K562 (cell line): ENCODE results near the gene FBN3. TPM values are rescaled to one million over a fixed set of nuclear protein-coding genes. Genes with fewer than 3 reads are reported as not detected.

Source experiments
- BCL6 ChIP-seq: fragments of 250-450 bp; sonication (Bioruptor Pico); IDR thresholded peaks from 2 replicates; pipeline ENCODE4 v1.4.0; 2020
- FOXP1 ChIP-seq: sonication (generic); formaldehyde crosslinking; IDR thresholded peaks from 2 replicates; pipeline ENCODE4 v1.8.0; 2022; ENCODE audit warnings: mild to moderate bottlenecking, missing genetic modification reagents
- GABPB2 ChIP-seq: fragments of 250-450 bp; sonication (Bioruptor Pico); conservative IDR thresholded peaks from 2 replicates; pipeline ENCODE4 v1.5.1; 2021; ENCODE audit warnings: mild to moderate bottlenecking
- MAFK ChIP-seq: IDR thresholded peaks from 2 replicates; pipeline ENCODE4 v1.6.1; 2011; ENCODE audit warnings: low read length, improper control_type of control experiment
- PTBP1 ChIP-seq: fragments of 200-400 bp; formaldehyde crosslinking; IDR thresholded peaks from 2 replicates; pipeline ENCODE4 v1.6.1; 2017; ENCODE audit warnings: low read depth, low read length
- PTTG1 ChIP-seq: fragments of 450-650 bp; IDR thresholded peaks from 2 replicates; pipeline ENCODE4 v1.6.1; 2016; ENCODE audit warnings: low read depth, mild to moderate bottlenecking, missing genetic modification characterization, missing compliant biosample characterization
- RBM22 ChIP-seq: fragments of 200-400 bp; formaldehyde crosslinking; IDR thresholded peaks from 2 replicates; pipeline ENCODE4 v1.6.1; 2018; ENCODE audit warnings: low read length, low read depth; ENCODE audit not compliant: poor library complexity, severe bottlenecking
- SAP30 ChIP-seq: fragments of 200-600 bp; sonication (generic); IDR thresholded peaks from 2 replicates; pipeline ENCODE4 v1.6.1; 2012; ENCODE audit warnings: borderline replicate concordance, low read depth, mild to moderate bottlenecking, moderate library complexity, low read length, control low read depth, inconsistent platforms; ENCODE audit not compliant: insufficient read depth, poor library complexity, severe bottlenecking
- SMAD3 ChIP-seq: fragments of 450-650 bp; formaldehyde crosslinking; conservative IDR thresholded peaks from 2 replicates; pipeline ENCODE4 v1.4.0; 2020; ENCODE audit warnings: mild to moderate bottlenecking
- SRSF9 ChIP-seq: fragments of 200-400 bp; formaldehyde crosslinking; IDR thresholded peaks from 2 replicates; pipeline ENCODE4 v1.6.1; 2017; ENCODE audit warnings: low read depth, low read length, borderline replicate concordance
- TOE1 ChIP-seq, 2 experiments: fragments of 450-650 bp in 1 of 2; sonication (generic) in 1 of 2; formaldehyde crosslinking in 1 of 2; IDR thresholded peaks; 2 replicates each; pipeline versions ENCODE4 v1.7.1 to v1.8.0; 2016 to 2022; ENCODE audit warnings: borderline replicate concordance in 2 of 2, mild to moderate bottlenecking in 2 of 2, antibody characterized with exemption in 1 of 2, inconsistent platforms in 1 of 2, low read depth in 1 of 2, missing genetic modification reagents in 1 of 2, moderate library complexity in 1 of 2
- ZKSCAN8 ChIP-seq: fragments of 200-800 bp; sonication (Bioruptor generic); IDR thresholded peaks from 2 replicates; pipeline ENCODE4 v1.6.1; 2016; ENCODE audit warnings: missing genetic modification characterization, missing compliant biosample characterization
- ZNF121 ChIP-seq: sonication (generic); formaldehyde crosslinking; conservative IDR thresholded peaks from 2 replicates; pipeline ENCODE4 v1.8.0; 2022; ENCODE audit warnings: missing genetic modification reagents
- ZNF174 ChIP-seq: fragments of 250-450 bp; sonication (Bioruptor Pico); IDR thresholded peaks from 2 replicates; pipeline ENCODE4 v1.4.0; 2020; ENCODE audit warnings: mild to moderate bottlenecking
- ZNF384 ChIP-seq: IDR thresholded peaks from 2 replicates; pipeline ENCODE4 v1.6.1; 2012; ENCODE audit warnings: low read depth, low read length, improper control_type of control experiment
- ZNF57 ChIP-seq: fragments of 450-650 bp; formaldehyde crosslinking; IDR thresholded peaks from 2 replicates; pipeline ENCODE4 v1.4.0; 2020; ENCODE audit warnings: mild to moderate bottlenecking, moderate library complexity
- ZNF668 ChIP-seq: fragments of 250-450 bp; sonication (Bioruptor Pico); IDR thresholded peaks from 2 replicates; pipeline ENCODE4 v1.8.0; 2022; ENCODE audit warnings: mild to moderate bottlenecking, inconsistent platforms
- ZNF699 ChIP-seq: fragments of 250-450 bp; sonication (Bioruptor Pico); IDR thresholded peaks from 2 replicates; pipeline ENCODE4 v1.8.0; 2021; ENCODE audit warnings: mild to moderate bottlenecking, moderate library complexity; ENCODE audit not compliant: insufficient replicate concordance
- polyA plus RNA-seq, 8 experiments: library from polyadenylated mRNA; depleted of rRNA in 4 of 8; stranded (reverse) in 5 of 8; unstranded in 3 of 8; fragments of >200 nt; fragmentation: Nextera tagmentation in 2 of 8; fragmentation: Illumina TruSeq in 1 of 8; extraction: Ambion mirVana in 2 of 8; extraction: Trizol in 1 of 8; gene quantifications; 2 replicates each; pipeline versions ENCODE4 v1.2.1 to v1.2.3, GENCODE V29; 2011 to 2014; ENCODE audit warnings: inconsistent platforms in 1 of 8, missing spikeins in 1 of 8
- total RNA-seq, 7 experiments: library from RNA; depleted of rRNA in 6 of 7; stranded (reverse); fragments of >200 nt in 6 of 7; fragmentation: Illumina TruSeq in 2 of 7; extraction: Trizol in 2 of 7; gene quantifications; 2 replicates each; pipeline versions ENCODE4 v1.2.1 to v1.2.3, GENCODE V29; 2011 to 2021; ENCODE audit warnings: low replicate concordance in 1 of 7
- TF ChIP-seq, protein P1 (sequence below): fragments of 450-650 bp; conservative IDR thresholded peaks from 2 replicates; pipeline ENCODE4 v1.6.1; 2016; ENCODE audit warnings: missing genetic modification characterization, low read depth, mild to moderate bottlenecking, control low read depth, missing compliant biosample characterization
- TF ChIP-seq, protein P2 (sequence below): sonication (generic); formaldehyde crosslinking; IDR thresholded peaks from 2 replicates; pipeline ENCODE4 v1.4.0; 2020; ENCODE audit warnings: mild to moderate bottlenecking, missing genetic modification reagents
- TF ChIP-seq, protein P3 (sequence below): fragments of 450-650 bp; formaldehyde crosslinking; IDR thresholded peaks from 2 replicates; pipeline ENCODE4 v1.4.0; 2022; ENCODE audit warnings: missing genetic modification characterization
- TF ChIP-seq, protein P4 (sequence below): fragments of 450-650 bp; IDR thresholded peaks from 2 replicates; pipeline ENCODE4 v1.6.1; 2016

Gene FBN3
- total and polyA plus RNA-seq, 9 of the 15 experiments (the other 6 are each of a cell fraction or from before 2014, with no cell fraction given), result under 0.01 to 0.29 (median 0.01) TPM; not detected in 4

DNA sequence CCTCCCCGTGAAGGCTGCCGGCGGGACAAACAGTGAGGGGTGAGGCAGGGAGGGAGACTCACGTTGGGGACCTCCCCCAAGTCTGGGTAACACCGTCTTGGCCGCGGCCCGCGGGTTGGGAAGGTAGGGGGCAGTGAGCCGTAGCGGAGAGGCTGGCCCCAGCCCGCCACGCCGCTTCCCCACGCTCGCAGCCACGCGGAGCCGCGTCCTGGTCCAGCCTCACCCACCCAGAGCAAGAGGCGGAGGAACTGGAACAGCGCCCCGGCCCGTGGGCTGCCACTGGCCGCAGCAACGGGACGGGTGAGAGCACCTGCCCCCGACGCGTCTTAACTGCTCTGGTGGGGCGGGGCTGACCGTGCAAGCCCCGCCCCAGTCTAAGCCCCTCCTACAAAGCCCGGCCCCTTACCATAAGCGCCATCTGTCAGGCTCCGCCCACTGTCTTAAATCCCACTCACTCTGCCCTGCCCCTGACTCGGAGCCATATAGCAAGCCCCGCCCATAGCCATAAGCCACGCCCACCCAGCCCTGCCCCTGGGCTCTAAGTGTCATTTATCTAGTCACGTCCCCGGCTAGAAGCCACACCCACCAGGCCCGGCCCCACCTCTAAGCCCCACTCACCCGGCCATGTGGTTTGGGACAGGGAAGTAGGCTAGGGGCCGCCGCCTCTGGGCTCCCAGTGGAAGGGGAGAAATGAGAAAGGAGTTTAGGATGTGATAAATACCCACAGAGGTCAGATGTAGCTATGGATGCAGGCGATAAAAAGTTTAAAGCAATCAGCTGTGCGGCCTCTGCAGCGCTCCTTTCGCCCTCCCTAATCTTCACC is 98.9 kb downstream of the FBN3 start (continued):
- TF ChIP-seq ZNF668 (CRISPR knock-in tag), result no peak
- 0 out of 2 replicates have a peak, but pooled peaks have one; percentile 64 for TF ChIP-seq FOXP1 (CRISPR knock-in tag)
- TF ChIP-seq PTBP1, result no peak
- TF ChIP-seq GABPB2 (CRISPR knock-in tag), result no peak
- TF ChIP-seq ZNF384, result no peak
- TF ChIP-seq ZNF174 (CRISPR knock-in tag), result no peak
- no peak for TF ChIP-seq SMAD3
- TF ChIP-seq ZNF699 (CRISPR knock-in tag), result no peak
- TF ChIP-seq SRSF9, result no peak
- TF ChIP-seq RBM22, result no peak
- TF ChIP-seq BCL6 (CRISPR knock-in tag), result no peak
- no peak for TF ChIP-seq ZNF57 (CRISPR knock-in tag)
- TF ChIP-seq, protein P1, sequence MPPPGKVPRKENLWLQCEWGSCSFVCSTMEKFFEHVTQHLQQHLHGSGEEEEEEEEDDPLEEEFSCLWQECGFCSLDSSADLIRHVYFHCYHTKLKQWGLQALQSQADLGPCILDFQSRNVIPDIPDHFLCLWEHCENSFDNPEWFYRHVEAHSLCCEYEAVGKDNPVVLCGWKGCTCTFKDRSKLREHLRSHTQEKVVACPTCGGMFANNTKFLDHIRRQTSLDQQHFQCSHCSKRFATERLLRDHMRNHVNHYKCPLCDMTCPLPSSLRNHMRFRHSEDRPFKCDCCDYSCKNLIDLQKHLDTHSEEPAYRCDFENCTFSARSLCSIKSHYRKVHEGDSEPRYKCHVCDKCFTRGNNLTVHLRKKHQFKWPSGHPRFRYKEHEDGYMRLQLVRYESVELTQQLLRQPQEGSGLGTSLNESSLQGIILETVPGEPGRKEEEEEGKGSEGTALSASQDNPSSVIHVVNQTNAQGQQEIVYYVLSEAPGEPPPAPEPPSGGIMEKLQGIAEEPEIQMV (tag), result no peak
- TF ChIP-seq ZKSCAN8 (CRISPR knock-in tag), result no peak
- no peak for TF ChIP-seq TOE1 (IDR thresholded peaks at IDR 0.05; ENCODE audit: borderline replicate concordance)
- no peak for TF ChIP-seq TOE1 (CRISPR knock-in tag; IDR thresholded peaks at IDR 0.05; ENCODE audit: borderline replicate concordance, low read depth)
- no peak for TF ChIP-seq PTTG1 (tag)
- TF ChIP-seq, protein P2, sequence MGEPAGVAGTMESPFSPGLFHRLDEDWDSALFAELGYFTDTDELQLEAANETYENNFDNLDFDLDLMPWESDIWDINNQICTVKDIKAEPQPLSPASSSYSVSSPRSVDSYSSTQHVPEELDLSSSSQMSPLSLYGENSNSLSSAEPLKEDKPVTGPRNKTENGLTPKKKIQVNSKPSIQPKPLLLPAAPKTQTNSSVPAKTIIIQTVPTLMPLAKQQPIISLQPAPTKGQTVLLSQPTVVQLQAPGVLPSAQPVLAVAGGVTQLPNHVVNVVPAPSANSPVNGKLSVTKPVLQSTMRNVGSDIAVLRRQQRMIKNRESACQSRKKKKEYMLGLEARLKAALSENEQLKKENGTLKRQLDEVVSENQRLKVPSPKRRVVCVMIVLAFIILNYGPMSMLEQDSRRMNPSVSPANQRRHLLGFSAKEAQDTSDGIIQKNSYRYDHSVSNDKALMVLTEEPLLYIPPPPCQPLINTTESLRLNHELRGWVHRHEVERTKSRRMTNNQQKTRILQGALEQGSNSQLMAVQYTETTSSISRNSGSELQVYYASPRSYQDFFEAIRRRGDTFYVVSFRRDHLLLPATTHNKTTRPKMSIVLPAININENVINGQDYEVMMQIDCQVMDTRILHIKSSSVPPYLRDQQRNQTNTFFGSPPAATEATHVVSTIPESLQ (CRISPR knock-in tag), result no peak
- no peak for TF ChIP-seq ZNF121 (CRISPR knock-in tag)
- TF ChIP-seq MAFK, result no peak
- peak; percentile 41 for TF ChIP-seq SAP30
- TF ChIP-seq, protein P3, sequence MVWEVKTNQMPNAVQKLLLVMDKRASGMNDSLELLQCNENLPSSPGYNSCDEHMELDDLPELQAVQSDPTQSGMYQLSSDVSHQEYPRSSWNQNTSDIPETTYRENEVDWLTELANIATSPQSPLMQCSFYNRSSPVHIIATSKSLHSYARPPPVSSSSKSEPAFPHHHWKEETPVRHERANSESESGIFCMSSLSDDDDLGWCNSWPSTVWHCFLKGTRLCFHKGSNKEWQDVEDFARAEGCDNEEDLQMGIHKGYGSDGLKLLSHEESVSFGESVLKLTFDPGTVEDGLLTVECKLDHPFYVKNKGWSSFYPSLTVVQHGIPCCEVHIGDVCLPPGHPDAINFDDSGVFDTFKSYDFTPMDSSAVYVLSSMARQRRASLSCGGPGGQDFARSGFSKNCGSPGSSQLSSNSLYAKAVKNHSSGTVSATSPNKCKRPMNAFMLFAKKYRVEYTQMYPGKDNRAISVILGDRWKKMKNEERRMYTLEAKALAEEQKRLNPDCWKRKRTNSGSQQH (CRISPR knock-in tag), result no peak
- TF ChIP-seq, protein P4, sequence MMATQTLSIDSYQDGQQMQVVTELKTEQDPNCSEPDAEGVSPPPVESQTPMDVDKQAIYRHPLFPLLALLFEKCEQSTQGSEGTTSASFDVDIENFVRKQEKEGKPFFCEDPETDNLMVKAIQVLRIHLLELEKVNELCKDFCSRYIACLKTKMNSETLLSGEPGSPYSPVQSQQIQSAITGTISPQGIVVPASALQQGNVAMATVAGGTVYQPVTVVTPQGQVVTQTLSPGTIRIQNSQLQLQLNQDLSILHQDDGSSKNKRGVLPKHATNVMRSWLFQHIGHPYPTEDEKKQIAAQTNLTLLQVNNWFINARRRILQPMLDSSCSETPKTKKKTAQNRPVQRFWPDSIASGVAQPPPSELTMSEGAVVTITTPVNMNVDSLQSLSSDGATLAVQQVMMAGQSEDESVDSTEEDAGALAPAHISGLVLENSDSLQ, result peak; percentile 98
